Measurements from ENCODE around the gene DDC. TPM values are rescaled to one million over a fixed set of nuclear protein-coding genes. Genes with fewer than 3 reads are reported as not detected.
"Not testable (repeated sequence)": the region's sequence is repeated elsewhere in the genome, so short reads cannot be mapped to it uniquely, and the experiment has no call there.

DDC gene
- total RNA-seq, 1 experiment from 2014 or later, result not detected

- DNase-seq (ENCODE audit: low spot score), result no peak
Measured at GRCh38 chr7:50590535-50590934, 25.3 kb upstream of the DDC start.

- no peak for DNase-seq (ENCODE audit: low spot score)
Measured at GRCh38 chr7:50589364-50589763, 24.2 kb upstream of the DDC start.

- DNase-seq (ENCODE audit: low spot score), result no peak
Measured at GRCh38 chr7:50588937-50589336, 23.7 kb upstream of the DDC start.

- no peak for DNase-seq (ENCODE audit: low spot score)
Measured at GRCh38 chr7:50587737-50588136, 22.5 kb upstream of the DDC start.

DNA sequence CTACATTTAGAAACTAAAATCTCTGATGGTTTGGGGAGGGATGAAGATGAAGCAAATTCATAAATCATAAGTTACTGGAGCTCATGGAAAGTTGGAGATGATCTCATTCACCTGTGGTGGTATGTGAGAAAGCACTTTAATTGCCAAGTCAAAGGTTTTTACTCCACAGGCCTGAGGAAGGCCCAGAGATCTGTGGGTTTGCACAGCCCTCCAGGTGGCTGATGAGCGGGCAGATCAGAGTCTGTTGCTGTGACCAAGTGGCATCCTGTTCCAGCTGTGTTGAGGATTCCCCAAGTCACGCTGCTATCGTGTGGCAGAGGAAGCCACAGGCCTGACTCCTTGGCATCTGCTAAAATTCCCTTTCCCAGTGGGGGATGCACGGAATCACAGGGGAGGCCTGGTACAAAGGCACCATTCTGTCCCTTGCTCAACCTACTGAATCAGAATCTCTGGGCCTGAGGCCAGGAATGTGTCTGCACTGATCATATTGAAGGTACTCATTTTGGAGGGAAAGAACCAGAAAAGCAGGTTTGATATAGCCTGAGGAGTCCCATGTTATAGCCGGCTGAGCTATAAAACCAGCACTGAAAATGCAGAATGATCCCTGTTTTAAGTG lies 19.7 kb upstream of the DDC start:
- DNase-seq (ENCODE audit: low spot score), result peak; percentile 40

DNA sequence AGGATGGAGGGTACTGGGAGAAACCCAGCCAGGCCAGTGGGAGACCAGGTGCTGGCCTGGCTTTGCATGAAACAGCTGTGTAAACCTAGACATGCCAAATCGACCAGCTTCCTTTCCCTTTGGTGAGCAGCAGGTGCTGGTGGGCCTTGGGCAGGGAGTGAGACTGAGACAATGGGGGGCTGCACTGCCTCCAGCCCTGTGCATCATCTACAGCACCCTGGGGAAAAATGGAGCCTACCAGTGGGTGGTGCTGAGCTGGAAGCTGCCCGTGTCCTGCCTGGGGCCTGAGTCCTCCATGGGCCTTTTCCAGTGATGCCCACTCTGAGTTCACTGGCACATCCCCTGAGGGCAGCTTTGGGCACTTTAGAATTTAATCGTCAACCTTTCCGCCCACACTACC lies 19.2 kb upstream of the DDC start:
- DNase-seq (ENCODE audit: low spot score), result no peak

DNA sequence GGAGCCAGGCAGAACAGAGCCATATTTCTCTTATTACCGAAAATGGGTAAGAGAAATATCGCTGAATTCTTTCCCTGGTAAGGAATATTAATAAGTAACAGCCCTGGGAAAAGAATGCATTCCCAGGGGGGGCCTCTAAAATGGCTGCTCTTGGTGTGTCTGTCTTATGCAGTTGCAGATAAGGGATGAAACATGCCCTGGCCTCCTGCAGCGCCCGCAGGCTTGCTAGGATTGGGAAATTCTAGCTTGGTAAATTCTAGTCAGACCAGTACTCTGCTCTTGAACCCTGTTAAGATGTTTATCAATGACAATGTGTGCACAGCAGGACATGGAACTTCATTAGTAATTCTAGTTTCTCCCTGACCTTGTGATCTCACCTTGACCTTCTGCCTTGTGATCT lies 18.1 kb upstream of the DDC start:
- DNase-seq (ENCODE audit: low spot score), result not testable (repeated sequence)

GRCh38 chr7:50582271-50582670 lies 17.1 kb upstream of the DDC start:
- not testable (repeated sequence) for DNase-seq (ENCODE audit: low spot score)

GRCh38 chr7:50580666-50581065 lies 15.5 kb upstream of the DDC start:
- not testable (repeated sequence) for DNase-seq (ENCODE audit: low spot score)

GRCh38 chr7:50580057-50580456 lies 14.9 kb upstream of the DDC start:
- no peak for DNase-seq (ENCODE audit: low spot score)

GRCh38 chr7:50578105-50578504 lies 12.9 kb upstream of the DDC start:
- not testable (repeated sequence) for DNase-seq (ENCODE audit: low spot score)

- DNase-seq (ENCODE audit: low spot score), result no peak
Measured at GRCh38 chr7:50577569-50577968, 12.4 kb upstream of the DDC start.

GRCh38 chr7:50576388-50576787 lies 11.2 kb upstream of the DDC start:
- not testable (repeated sequence) for DNase-seq (ENCODE audit: low spot score)

GRCh38 chr7:50567715-50568261 lies 2.6 kb upstream of the DDC start:
- no peak for DNase-seq (ENCODE audit: low spot score)

DNA sequence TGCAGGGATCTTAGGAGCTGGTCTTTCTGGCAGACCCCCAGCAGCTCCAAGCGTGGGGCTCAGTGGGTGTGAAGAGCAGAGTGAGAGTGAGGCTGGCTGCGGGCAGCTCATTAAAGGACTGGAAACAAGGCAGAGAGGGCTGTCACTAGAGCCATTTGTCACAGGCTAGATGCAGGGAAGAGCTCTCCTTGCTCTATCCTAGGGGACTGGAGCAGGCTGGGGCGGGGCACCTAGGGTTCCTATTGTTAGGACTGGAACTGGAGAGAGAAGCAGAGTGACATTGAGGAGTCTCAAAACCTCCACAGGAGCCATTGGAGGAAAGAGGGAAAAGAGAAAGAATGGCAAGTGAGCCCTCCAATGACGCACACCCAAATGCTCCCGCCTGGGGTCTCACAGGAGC lies 772 bp upstream of the DDC start:
- DNase-seq (ENCODE audit: low spot score), result no peak

- no peak for DNase-seq (ENCODE audit: low spot score)
Measured at GRCh38 chr7:50565559-50565916, 333 bp upstream of the DDC start.

- no peak for DNase-seq (ENCODE audit: low spot score)
Measured at GRCh38 chr7:50564171-50564570, 1.0 kb downstream of the DDC start.

- no peak for DNase-seq (ENCODE audit: low spot score)
Measured at GRCh38 chr7:50562136-50562535, 3.1 kb downstream of the DDC start.

- DNase-seq (ENCODE audit: low spot score), result no peak
Measured at GRCh38 chr7:50560865-50561351, 4.3 kb downstream of the DDC start.

GRCh38 chr7:50559881-50560280 lies 5.3 kb downstream of the DDC start:
- DNase-seq (ENCODE audit: low spot score), result no peak

DNA sequence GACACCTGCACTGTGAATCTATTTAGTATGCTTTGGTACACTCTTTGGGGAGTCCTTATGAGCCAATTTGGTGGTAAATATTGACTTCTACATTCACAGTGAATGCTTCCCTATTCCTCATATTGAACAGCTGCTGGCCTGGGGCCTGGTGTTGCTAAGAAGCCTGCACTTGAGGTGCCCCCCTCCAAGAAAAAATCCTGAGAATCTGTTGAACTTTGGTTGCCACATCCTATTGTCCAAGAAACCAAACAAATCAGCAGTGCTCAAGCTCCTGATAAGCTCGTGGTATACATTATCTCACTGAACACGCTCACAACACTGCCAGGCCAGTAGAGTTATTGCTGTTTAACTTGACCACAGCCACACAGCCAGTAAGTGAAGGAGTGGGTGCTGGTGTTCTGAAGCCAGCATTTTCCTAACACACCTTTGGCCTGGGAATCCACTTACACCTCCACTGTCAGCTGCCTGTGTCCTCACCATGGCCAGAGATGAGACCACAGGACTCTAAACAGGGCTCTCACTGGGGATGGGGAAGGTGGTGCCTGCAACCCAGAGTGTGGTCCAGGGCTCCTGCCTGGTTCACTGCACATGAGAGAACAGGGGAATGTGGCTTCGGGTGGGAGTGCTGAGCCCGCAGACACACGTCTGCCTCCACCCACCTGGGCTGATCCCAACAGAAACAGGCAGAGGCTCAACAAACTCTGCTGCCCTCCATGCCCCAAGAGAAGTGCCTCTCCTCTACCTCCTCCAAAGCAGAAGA lies 6.7 kb downstream of the DDC start:
- DNase-seq (ENCODE audit: low spot score), result no peak

- DNase-seq (ENCODE audit: low spot score), result no peak
Measured at GRCh38 chr7:50557099-50557498, 8.1 kb downstream of the DDC start.
